ENCODE results near the gene TCP11L1.

- TF ChIP-seq, protein P1, sequence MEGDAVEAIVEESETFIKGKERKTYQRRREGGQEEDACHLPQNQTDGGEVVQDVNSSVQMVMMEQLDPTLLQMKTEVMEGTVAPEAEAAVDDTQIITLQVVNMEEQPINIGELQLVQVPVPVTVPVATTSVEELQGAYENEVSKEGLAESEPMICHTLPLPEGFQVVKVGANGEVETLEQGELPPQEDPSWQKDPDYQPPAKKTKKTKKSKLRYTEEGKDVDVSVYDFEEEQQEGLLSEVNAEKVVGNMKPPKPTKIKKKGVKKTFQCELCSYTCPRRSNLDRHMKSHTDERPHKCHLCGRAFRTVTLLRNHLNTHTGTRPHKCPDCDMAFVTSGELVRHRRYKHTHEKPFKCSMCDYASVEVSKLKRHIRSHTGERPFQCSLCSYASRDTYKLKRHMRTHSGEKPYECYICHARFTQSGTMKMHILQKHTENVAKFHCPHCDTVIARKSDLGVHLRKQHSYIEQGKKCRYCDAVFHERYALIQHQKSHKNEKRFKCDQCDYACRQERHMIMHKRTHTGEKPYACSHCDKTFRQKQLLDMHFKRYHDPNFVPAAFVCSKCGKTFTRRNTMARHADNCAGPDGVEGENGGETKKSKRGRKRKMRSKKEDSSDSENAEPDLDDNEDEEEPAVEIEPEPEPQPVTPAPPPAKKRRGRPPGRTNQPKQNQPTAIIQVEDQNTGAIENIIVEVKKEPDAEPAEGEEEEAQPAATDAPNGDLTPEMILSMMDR (IDR thresholded peaks at IDR 0.05) = no peak
- TF ChIP-seq POLR2AphosphoS5 (IDR thresholded peaks at IDR 0.05; ENCODE audit: insufficient read depth in 1 of 2, low read depth in 1 of 2) (no peak), POLR2A (IDR thresholded peaks at IDR 0.05) (no peak)
These were observed 33.1 kb downstream of the TCP11L1 start for GRCh38 chr11:33072465-33072864.

Data from vagina (tissue), 2 donors.